Stimulated activated CD4-positive, alpha-beta T cell treated with anti-CD3 and anti-CD28 coated beads, Interleukin-15, amount 100 ng/mL, for 24 hours (primary cell): ENCODE results near the gene MACROD2.
"Not testable (repeated sequence)": the region's sequence is repeated elsewhere in the genome, so short reads cannot be mapped to it uniquely, and the experiment has no call there.

Experiments
- DNase-seq: peaks from one replicate; pipeline ENCODE4 v3.0.0-alpha.2; 2020

MACROD2 gene

GRCh38 chr20:13995086-13995665, at the start of gene MACROD2:
Gene MACROD2 (plus strand): TSS chr20:13995516.
- DNase-seq, result peak; percentile 59

GRCh38 chr20:13947719-13948118, 47.6 kb upstream of the MACROD2 start:
- no peak for DNase-seq

- DNase-seq, result peak; percentile 4
Measured at GRCh38 chr20:13953227-13953626, 42.1 kb upstream of the MACROD2 start.

GRCh38 chr20:13960119-13960518, 35.2 kb upstream of the MACROD2 start:
- no peak for DNase-seq

- no peak for DNase-seq
Measured at GRCh38 chr20:13960525-13960924, 34.8 kb upstream of the MACROD2 start.

GRCh38 chr20:13984211-13984610, 11.1 kb upstream of the MACROD2 start:
- no peak for DNase-seq

- no peak for DNase-seq
Measured at GRCh38 chr20:13990465-13990864, 4.9 kb upstream of the MACROD2 start, which contains the start of gene SEL1L2. Gene SEL1L2 (minus strand): TSS chr20:13990614. CDS start chr20:13990534, 80 bp downstream.

GRCh38 chr20:13991311-13991710, 4.0 kb upstream of the MACROD2 start:
- DNase-seq, result no peak

- DNase-seq, result not testable (repeated sequence)
Measured at GRCh38 chr20:13991955-13992354, 3.4 kb upstream of the MACROD2 start.

- peak; percentile 5 for DNase-seq
Measured at GRCh38 chr20:13995841-13996240, 525 bp downstream of the MACROD2 start.

- DNase-seq, result no peak
Measured at GRCh38 chr20:13996265-13996664, 949 bp downstream of the MACROD2 start.

GRCh38 chr20:14000917-14001316, 5.6 kb downstream of the MACROD2 start:
- DNase-seq, result no peak

- DNase-seq, result no peak
Measured at GRCh38 chr20:14005996-14006395, 10.7 kb downstream of the MACROD2 start.

GRCh38 chr20:14009208-14009607, 13.9 kb downstream of the MACROD2 start:
- DNase-seq, result no peak

- no peak for DNase-seq
Measured at GRCh38 chr20:14012671-14013070, 17.4 kb downstream of the MACROD2 start.

- DNase-seq, result no peak
Measured at GRCh38 chr20:14030991-14031390, 35.7 kb downstream of the MACROD2 start.

- DNase-seq, result no peak
Measured at GRCh38 chr20:14033310-14033709, 38.0 kb downstream of the MACROD2 start.

- no peak for DNase-seq
Measured at GRCh38 chr20:14036567-14036966, 41.3 kb downstream of the MACROD2 start.

- not testable (repeated sequence) for DNase-seq
Measured at GRCh38 chr20:14044712-14045276, 49.5 kb downstream of the MACROD2 start.

- no peak for DNase-seq
Measured at GRCh38 chr20:14046534-14046933, 51.2 kb downstream of the MACROD2 start.

- DNase-seq, result no peak
Measured at GRCh38 chr20:14049111-14049510, 53.8 kb downstream of the MACROD2 start.

- DNase-seq, result no peak
Measured at GRCh38 chr20:14051454-14051853, 56.1 kb downstream of the MACROD2 start.

- peak; percentile 3 for DNase-seq
Measured at GRCh38 chr20:14055127-14055742, 59.9 kb downstream of the MACROD2 start.

GRCh38 chr20:14062171-14062570, 66.9 kb downstream of the MACROD2 start:
- no peak for DNase-seq

GRCh38 chr20:14062786-14063185, 67.5 kb downstream of the MACROD2 start:
- DNase-seq, result no peak
